ENCODE data around the gene CLDN9. TPM values are rescaled to one million over a fixed set of nuclear protein-coding genes. Genes with fewer than 3 reads are reported as not detected.

The CLDN9 gene
- total and polyA plus RNA-seq, 3 donors from 2014 or later, result 0.34 to 0.39 (median 0.37) TPM

- TF ChIP-seq POLR2A (IDR thresholded peaks at IDR 0.05) (no peak), CTCF (IDR thresholded peaks at IDR 0.05) (no peak)
- DNase-seq, result no peak
- Histone ChIP-seq H3K4me1 (no peaks in the 10 kb centered on the region), H3K27ac (no peak overlapping the region), H3K4me3 (no peak overlapping the region), H3K9me3 (no peaks in the 10 kb centered on the region), H3K27me3 (no peaks in the 10 kb centered on the region), H3K36me3 (ENCODE audit: low read depth, missing control alignments) (no peaks in the 10 kb centered on the region)
- intact Hi-C loops (cut with DNase I; ENCODE audit: low total_unique reads), result no loop called here
- WGBS, 2 donors, result 73 to 85% methylated on average over 5 of the region's 5 CpGs
These were observed 26.2 kb downstream of the CLDN9 start for GRCh38 chr16:3038896-3039295.

- no peak for DNase-seq
- peaks cover 14% of the 10 kb centered on the region for H3K4me1 ChIP-seq
- H3K36me3 ChIP-seq (ENCODE audit: low read depth, missing control alignments), result no peaks in the 10 kb centered on the region
- 44 to 56% methylated on average over 3 of the region's 3 CpGs for WGBS, 2 donors
- H3K9me3 ChIP-seq, result no peaks in the 10 kb centered on the region
- H3K4me3 ChIP-seq, result no peak overlapping the region
- intact Hi-C loops (cut with DNase I; ENCODE audit: low total_unique reads), result no loop called here
- H3K27me3 ChIP-seq, result no peaks in the 10 kb centered on the region
- no peak overlapping the region for H3K27ac ChIP-seq
- TF ChIP-seq POLR2A (IDR thresholded peaks at IDR 0.05), result no peak
- no peak for TF ChIP-seq CTCF (IDR thresholded peaks at IDR 0.05)
These were observed 29.7 kb downstream of the CLDN9 start for GRCh38 chr16:3042376-3042775.

DNA sequence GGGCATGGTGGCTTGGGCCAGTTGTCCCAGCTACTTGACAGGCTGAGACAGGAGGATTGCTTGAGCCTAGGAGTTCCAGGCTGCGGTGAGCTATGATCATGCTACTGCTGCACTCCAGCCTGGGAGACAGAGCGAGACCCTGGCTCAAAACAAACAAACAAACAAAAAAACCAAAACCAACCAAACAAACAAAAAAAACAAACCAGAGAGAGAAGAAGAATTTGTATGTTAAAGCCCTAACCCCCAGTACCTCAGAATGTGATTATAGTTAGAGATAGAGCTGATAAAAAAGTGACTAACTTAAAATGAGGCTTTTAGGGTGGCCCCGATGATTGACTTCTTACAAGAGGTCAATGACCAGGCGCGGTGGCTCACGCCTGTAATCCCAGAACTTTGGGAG, 32.0 kb downstream of the CLDN9 start:
- no peaks in the 10 kb centered on the region for H3K27me3 ChIP-seq

GRCh38 chr16:3045758-3046640, 33.3 kb downstream of the CLDN9 start, which contains the start of gene MMP25:
Gene MMP25 (plus strand): TSS chr16:3046561. CDS start chr16:3046918, 357 bp downstream.
- peak within 1 kb of the TSS; percentile 24 to 47 for H3K4me3 ChIP-seq
- no peaks in the 10 kb centered on the region for H3K27me3 ChIP-seq
- H3K36me3 ChIP-seq (ENCODE audit: low read depth, missing control alignments), result no peaks in the 10 kb centered on the region
- 0% methylated on average over 48 of the region's 86 CpGs; no CpG with 5 or more reads in 1 of the 2 donors for WGBS, 2 donors
- intact Hi-C loops (cut with DNase I; ENCODE audit: low total_unique reads), result no loop called here
- H3K9me3 ChIP-seq, result no peaks in the 10 kb centered on the region
- no peak for DNase-seq
- no peak within 1 kb of the TSS for H3K27ac ChIP-seq
- H3K4me1 ChIP-seq, result peaks cover 14% of the 10 kb centered on the region
- no peak for TF ChIP-seq CTCF (IDR thresholded peaks at IDR 0.05)
- no peak for TF ChIP-seq POLR2A (IDR thresholded peaks at IDR 0.05)

More for the DNA sequence above, 32.0 kb downstream of the CLDN9 start:
- Histone ChIP-seq H3K4me3 (no peak overlapping the region), H3K9me3 (no peaks in the 10 kb centered on the region), H3K27ac (no peak overlapping the region), H3K36me3 (ENCODE audit: low read depth, missing control alignments) (no peaks in the 10 kb centered on the region), H3K4me1 (peaks cover 14% of the 10 kb centered on the region)
- no peak for DNase-seq
- intact Hi-C loops (cut with DNase I; ENCODE audit: low total_unique reads), result no loop called here
- WGBS, 2 donors, result 48 to 79% methylated on average over 6 of the region's 6 CpGs
- no peak for TF ChIP-seq CTCF (IDR thresholded peaks at IDR 0.05)
- TF ChIP-seq POLR2A (IDR thresholded peaks at IDR 0.05), result no peak
